ENCODE results near the gene HERC4.
A peak's percentile ranks its signal among the peaks of the same experiment; 100 is the strongest.

The HERC4 gene

GRCh38 chr10:68106656-68107055 lies 31.6 kb upstream of the HERC4 start:
- DNase-seq (ENCODE audit: low read depth, low spot score): peak; percentile 89
- TF ChIP-seq, protein P1, sequence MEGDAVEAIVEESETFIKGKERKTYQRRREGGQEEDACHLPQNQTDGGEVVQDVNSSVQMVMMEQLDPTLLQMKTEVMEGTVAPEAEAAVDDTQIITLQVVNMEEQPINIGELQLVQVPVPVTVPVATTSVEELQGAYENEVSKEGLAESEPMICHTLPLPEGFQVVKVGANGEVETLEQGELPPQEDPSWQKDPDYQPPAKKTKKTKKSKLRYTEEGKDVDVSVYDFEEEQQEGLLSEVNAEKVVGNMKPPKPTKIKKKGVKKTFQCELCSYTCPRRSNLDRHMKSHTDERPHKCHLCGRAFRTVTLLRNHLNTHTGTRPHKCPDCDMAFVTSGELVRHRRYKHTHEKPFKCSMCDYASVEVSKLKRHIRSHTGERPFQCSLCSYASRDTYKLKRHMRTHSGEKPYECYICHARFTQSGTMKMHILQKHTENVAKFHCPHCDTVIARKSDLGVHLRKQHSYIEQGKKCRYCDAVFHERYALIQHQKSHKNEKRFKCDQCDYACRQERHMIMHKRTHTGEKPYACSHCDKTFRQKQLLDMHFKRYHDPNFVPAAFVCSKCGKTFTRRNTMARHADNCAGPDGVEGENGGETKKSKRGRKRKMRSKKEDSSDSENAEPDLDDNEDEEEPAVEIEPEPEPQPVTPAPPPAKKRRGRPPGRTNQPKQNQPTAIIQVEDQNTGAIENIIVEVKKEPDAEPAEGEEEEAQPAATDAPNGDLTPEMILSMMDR (IDR thresholded peaks at IDR 0.05; ENCODE audit: low read depth, low read length): no peak
- no peak overlapping the region for H3K4me3 ChIP-seq (ENCODE audit: low read depth, low read length)
- in situ Hi-C loops (cut with HindIII; ENCODE audit: low sequenced_read_pairs): no loop called here

DNA sequence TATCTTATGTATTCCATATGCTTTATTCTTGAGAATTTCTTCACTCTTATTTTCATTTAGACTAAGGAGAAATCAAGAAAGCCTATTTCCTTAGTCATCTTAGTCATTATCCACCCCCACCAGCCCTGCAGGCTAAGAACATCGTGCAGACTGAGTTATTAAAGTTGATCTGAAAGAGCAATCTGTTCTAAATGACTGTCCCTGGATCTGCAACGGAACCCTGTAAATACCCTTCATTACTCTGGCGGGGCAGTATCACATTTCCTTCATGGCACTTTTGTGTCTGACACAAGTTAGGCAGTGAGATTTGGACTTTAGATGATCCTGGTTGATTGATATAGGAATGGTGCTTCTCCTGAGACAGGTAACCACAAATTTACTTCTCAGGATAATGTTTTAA lies 30.7 kb upstream of the HERC4 start:
- in situ Hi-C loops (cut with HindIII; ENCODE audit: low sequenced_read_pairs): no loop called here
- no peak overlapping the region for H3K4me3 ChIP-seq (ENCODE audit: low read depth, low read length)
- TF ChIP-seq, protein P1 (IDR thresholded peaks at IDR 0.05; ENCODE audit: low read depth, low read length): no peak
- DNase-seq (ENCODE audit: low read depth, low spot score): peak; percentile 53

- no peak for DNase-seq (ENCODE audit: low read depth, low spot score)
- H3K4me3 ChIP-seq (ENCODE audit: low read depth, low read length): no peak overlapping the region
- in situ Hi-C loops (cut with HindIII; ENCODE audit: low sequenced_read_pairs): no loop called here
- TF ChIP-seq, protein P1 (IDR thresholded peaks at IDR 0.05; ENCODE audit: low read depth, low read length): no peak
Observed at GRCh38 chr10:68103901-68104300, 28.8 kb upstream of the HERC4 start.

- in situ Hi-C loops (cut with HindIII; ENCODE audit: low sequenced_read_pairs): no loop called here
- TF ChIP-seq, protein P1 (IDR thresholded peaks at IDR 0.05; ENCODE audit: low read depth, low read length): no peak
- peak; percentile 22 for DNase-seq (ENCODE audit: low read depth, low spot score)
- H3K4me3 ChIP-seq (ENCODE audit: low read depth, low read length): no peak overlapping the region
Observed at GRCh38 chr10:68103261-68103878, 28.3 kb upstream of the HERC4 start.

- in situ Hi-C loops (cut with HindIII; ENCODE audit: low sequenced_read_pairs): no loop called here
- no peak for DNase-seq (ENCODE audit: low read depth, low spot score)
- TF ChIP-seq, protein P1 (IDR thresholded peaks at IDR 0.05; ENCODE audit: low read depth, low read length): no peak
- H3K4me3 ChIP-seq (ENCODE audit: low read depth, low read length): no peak overlapping the region
Observed at GRCh38 chr10:68101066-68101465, 26.0 kb upstream of the HERC4 start.

DNA sequence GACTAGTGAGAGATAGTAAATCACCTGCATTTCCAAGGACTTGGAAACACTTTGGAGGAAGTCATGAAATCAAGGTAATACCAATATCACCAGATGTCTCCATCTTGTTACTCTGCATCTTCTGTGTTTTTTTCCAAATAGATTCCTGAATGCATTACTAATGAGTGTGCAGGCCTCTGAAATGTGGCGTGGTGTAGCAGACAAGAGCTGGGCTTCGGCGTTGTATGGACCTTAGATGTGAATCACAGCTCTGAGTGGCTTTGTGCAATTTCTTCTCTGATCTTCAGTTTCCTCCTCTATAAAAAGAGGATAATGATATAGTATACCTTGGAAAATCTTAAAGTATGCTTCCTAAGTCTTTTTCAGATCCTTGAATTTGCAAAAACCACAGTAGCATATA lies 24.7 kb upstream of the HERC4 start:
- TF ChIP-seq, protein P1 (IDR thresholded peaks at IDR 0.05; ENCODE audit: low read depth, low read length): no peak
- DNase-seq (ENCODE audit: low read depth, low spot score): peak; percentile 66
- in situ Hi-C loops (cut with HindIII; ENCODE audit: low sequenced_read_pairs): no loop called here
- H3K4me3 ChIP-seq (ENCODE audit: low read depth, low read length): no peak overlapping the region

Measured in astrocyte of the spinal cord (primary cell).